DOHH2 (cell line): ENCODE results near the gene NLRC3.
A peak's percentile ranks its signal among the peaks of the same experiment; 100 is the strongest.

Experiments used
- H3F3A ChIP-seq: fragments of 200-600 bp; sonication (generic), shearing (Covaris generic); 2 replicates; pipeline ENCODE4 v1.6.0; 2016; ENCODE audit warnings: antibody characterized with exemption, mild to moderate bottlenecking; ENCODE audit not compliant: control insufficient read depth, insufficient read depth
- H3K27ac ChIP-seq: fragments of 200-600 bp; sonication (generic); 2 replicates; pipeline ENCODE4 v1.5.1; 2014; ENCODE audit warnings: low read depth, mild to moderate bottlenecking, low read length, moderate library complexity
- H3K27me3 ChIP-seq: fragments of 200-600 bp; sonication (generic); 2 replicates; pipeline ENCODE4 v1.6.1; 2014; ENCODE audit warnings: mild to moderate bottlenecking, low read length, mixed read lengths; ENCODE audit not compliant: control insufficient read depth
- H3K36me3 ChIP-seq: fragments of 200-600 bp; sonication (generic); 2 replicates; pipeline ENCODE4 v1.6.1; 2014; ENCODE audit warnings: mild to moderate bottlenecking, low read length, moderate library complexity, mixed read lengths; ENCODE audit not compliant: control insufficient read depth
- H3K4me1 ChIP-seq: fragments of 200-600 bp; sonication (generic); 2 replicates; pipeline ENCODE4 v1.6.1; 2014; ENCODE audit warnings: mild to moderate bottlenecking, low read length, mixed read lengths; ENCODE audit not compliant: control insufficient read depth
- H3K4me2 ChIP-seq: fragments of 200-600 bp; sonication (generic); 2 replicates; pipeline ENCODE4 v1.6.0; 2014; ENCODE audit warnings: mild to moderate bottlenecking, low read length, moderate library complexity
- H3K4me3 ChIP-seq: fragments of 200-600 bp; sonication (generic); 2 replicates; pipeline ENCODE4 v1.5.1; 2014; ENCODE audit warnings: mild to moderate bottlenecking, low read length, mixed read lengths
- H3K79me2 ChIP-seq: fragments of 200-600 bp; sonication (generic); 2 replicates; pipeline ENCODE4 v1.6.1; 2014; ENCODE audit warnings: mild to moderate bottlenecking, low read length, mixed read lengths; ENCODE audit not compliant: control insufficient read depth
- H3K9me2 ChIP-seq: fragments of 200-600 bp; sonication (generic); replicated peaks from 2 replicates; pipeline ENCODE4 v1.6.1; 2014; ENCODE audit warnings: mild to moderate bottlenecking, low read length, mixed read lengths; ENCODE audit not compliant: control insufficient read depth
- H3K9me3 ChIP-seq: fragments of 200-600 bp; sonication (generic); 2 replicates; pipeline ENCODE4 v1.6.1; 2014; ENCODE audit warnings: antibody characterized with exemption, low read length, mixed read lengths; ENCODE audit not compliant: control insufficient read depth, insufficient read depth
- H4K20me1 ChIP-seq: fragments of 200-600 bp; sonication (generic); 2 replicates; pipeline ENCODE4 v1.6.0; 2014; ENCODE audit warnings: low read depth, mild to moderate bottlenecking, antibody characterized with exemption, low read length, moderate library complexity; ENCODE audit not compliant: control insufficient read depth, insufficient read depth
- EZH2phosphoT487 ChIP-seq: fragments of 200-600 bp; sonication (generic); IDR thresholded peaks from 2 replicates; pipeline ENCODE4 v1.6.1; 2017; ENCODE audit warnings: borderline replicate concordance, mild to moderate bottlenecking, antibody characterized with exemption, low read length, moderate library complexity, mixed read lengths
- TF ChIP-seq, protein P1 (sequence below): fragments of 200-600 bp; sonication (generic); IDR thresholded peaks from one replicate; pipeline ENCODE4 v1.5.1; 2014; ENCODE audit warnings: antibody characterized with exemption, mild to moderate bottlenecking, low read depth, low read length; ENCODE audit not compliant: poor library complexity, severe bottlenecking

The NLRC3 gene

DNA sequence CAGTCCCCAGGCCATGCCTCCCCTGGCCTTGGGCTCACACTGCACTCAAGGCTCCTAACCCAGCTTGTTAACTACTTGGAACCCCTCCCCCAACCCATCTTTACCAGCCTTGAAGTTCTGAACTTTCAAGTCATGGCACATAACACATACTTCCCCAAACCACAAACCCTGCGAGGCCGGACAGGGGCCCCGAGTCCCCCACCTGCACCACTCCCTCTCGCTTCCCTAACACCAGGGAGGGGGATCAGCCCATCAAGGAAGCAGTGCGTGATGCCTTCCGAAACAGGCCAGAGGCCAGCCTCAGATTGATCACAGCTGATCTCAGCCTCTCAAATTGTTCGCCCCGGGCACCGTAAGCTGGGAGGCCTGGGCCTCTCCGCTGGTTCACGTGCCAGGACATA is 3.0 kb upstream of the NLRC3 start:
- H3K9me2 ChIP-seq, result no peaks in the 10 kb centered on the region
- no peaks in the 10 kb centered on the region for H4K20me1 ChIP-seq
- peak overlapping the region; percentile 49 for H3K4me3 ChIP-seq
- H3F3A ChIP-seq, result peaks cover 15% of the 10 kb centered on the region
- peaks cover 62% of the 10 kb centered on the region for H3K36me3 ChIP-seq
- peaks cover 31% of the 10 kb centered on the region for H3K79me2 ChIP-seq
- H3K27ac ChIP-seq, result peak overlapping the region; percentile 91
- H3K4me2 ChIP-seq, result peak overlapping the region; percentile 88
- H3K4me1 ChIP-seq, result peaks cover 60% of the 10 kb centered on the region
- no peaks in the 10 kb centered on the region for H3K27me3 ChIP-seq
- TF ChIP-seq, protein P1, sequence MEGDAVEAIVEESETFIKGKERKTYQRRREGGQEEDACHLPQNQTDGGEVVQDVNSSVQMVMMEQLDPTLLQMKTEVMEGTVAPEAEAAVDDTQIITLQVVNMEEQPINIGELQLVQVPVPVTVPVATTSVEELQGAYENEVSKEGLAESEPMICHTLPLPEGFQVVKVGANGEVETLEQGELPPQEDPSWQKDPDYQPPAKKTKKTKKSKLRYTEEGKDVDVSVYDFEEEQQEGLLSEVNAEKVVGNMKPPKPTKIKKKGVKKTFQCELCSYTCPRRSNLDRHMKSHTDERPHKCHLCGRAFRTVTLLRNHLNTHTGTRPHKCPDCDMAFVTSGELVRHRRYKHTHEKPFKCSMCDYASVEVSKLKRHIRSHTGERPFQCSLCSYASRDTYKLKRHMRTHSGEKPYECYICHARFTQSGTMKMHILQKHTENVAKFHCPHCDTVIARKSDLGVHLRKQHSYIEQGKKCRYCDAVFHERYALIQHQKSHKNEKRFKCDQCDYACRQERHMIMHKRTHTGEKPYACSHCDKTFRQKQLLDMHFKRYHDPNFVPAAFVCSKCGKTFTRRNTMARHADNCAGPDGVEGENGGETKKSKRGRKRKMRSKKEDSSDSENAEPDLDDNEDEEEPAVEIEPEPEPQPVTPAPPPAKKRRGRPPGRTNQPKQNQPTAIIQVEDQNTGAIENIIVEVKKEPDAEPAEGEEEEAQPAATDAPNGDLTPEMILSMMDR, result no peak
- TF ChIP-seq EZH2phosphoT487, result no peak
- no peaks in the 10 kb centered on the region for H3K9me3 ChIP-seq

DNA sequence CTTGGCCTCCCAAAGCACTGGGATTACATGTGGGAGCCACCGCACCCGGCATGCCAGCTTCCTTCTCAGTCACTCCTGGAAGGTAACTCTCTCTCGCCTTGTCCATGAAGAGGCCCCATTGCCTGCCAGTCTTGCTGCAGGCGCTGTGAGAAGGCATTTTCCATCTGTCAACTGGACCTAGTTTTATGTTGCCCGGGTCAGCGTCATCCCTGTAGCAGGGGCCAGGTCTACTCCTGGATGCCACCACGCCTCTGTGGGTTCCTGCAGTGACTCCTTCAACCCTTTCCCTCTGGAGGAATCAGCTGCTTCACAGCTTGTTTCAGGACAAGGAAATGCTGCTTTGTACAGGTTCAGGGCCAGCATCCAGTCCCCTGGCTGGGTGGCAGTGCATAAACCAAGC is 2.6 kb upstream of the NLRC3 start:
- Histone ChIP-seq H3K9me3 (no peaks in the 10 kb centered on the region), H4K20me1 (no peaks in the 10 kb centered on the region), H3K9me2 (no peaks in the 10 kb centered on the region), H3K27ac (peak overlapping the region; percentile 91), H3K27me3 (no peaks in the 10 kb centered on the region), H3K4me1 (peaks cover 60% of the 10 kb centered on the region), H3F3A (peaks cover 15% of the 10 kb centered on the region), H3K36me3 (peaks cover 65% of the 10 kb centered on the region), H3K4me3 (peak overlapping the region; percentile 49), H3K4me2 (peak overlapping the region; percentile 88), H3K79me2 (peaks cover 33% of the 10 kb centered on the region)
- TF ChIP-seq, protein P1, result no peak
- TF ChIP-seq EZH2phosphoT487, result no peak

DNA sequence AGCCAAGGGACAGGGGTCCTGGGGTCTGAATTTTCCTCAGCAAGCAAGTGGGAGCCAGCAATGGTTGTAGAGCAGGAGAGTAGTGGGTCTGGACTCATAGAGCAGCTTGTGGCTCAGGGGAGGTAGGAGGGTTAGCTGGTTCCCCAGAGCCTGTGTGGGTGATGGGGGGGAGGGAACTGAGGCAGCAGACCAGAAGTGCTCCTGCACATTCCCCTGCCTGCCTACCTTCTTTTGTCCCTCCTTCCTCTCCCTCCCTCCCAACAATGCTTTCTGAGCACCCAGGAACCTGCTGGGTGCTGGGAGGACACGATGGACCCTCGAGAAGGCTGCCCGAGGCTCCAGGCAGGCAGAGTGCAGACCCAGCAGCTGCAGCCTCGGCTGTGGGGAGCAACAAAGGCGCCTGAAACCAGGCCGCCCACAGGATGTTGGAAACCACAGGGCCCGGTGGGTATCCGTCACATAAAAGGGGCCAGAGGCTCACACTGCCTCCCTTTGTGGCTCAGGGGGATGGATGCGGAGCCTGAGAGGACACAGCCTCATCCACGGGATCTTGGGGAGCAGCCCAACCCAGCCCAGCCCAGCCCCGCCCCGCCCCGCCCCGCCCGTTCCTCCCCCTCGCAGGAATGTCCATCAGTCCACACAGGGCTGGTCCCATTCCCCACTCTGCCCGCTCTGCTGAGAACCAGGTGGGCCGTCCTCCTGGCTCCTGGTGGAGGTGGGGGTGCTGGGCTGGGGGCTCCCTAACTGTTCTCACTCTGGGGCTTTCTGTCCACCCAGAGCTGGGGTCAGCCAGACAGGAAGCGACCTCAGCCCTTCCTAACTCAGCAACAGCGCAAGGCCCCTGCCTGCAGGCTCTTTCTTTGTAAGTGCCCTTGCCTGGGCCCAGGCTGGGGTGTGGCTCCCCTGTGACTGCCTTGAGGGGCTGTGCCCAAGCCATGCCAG is 1.7 kb upstream of the NLRC3 start:
- H4K20me1 ChIP-seq, result no peaks in the 10 kb centered on the region
- peak overlapping the region; percentile 88 for H3K4me2 ChIP-seq
- H3K9me2 ChIP-seq, result no peaks in the 10 kb centered on the region
- no peak for TF ChIP-seq EZH2phosphoT487
- TF ChIP-seq, protein P1, result no peak
- peak overlapping the region; percentile 91 for H3K27ac ChIP-seq
- peaks cover 15% of the 10 kb centered on the region for H3F3A ChIP-seq
- H3K36me3 ChIP-seq, result peaks cover 66% of the 10 kb centered on the region
- H3K4me3 ChIP-seq, result peak overlapping the region; percentile 98
- no peaks in the 10 kb centered on the region for H3K9me3 ChIP-seq
- H3K79me2 ChIP-seq, result peaks cover 37% of the 10 kb centered on the region
- H3K4me1 ChIP-seq, result peaks cover 58% of the 10 kb centered on the region
- H3K27me3 ChIP-seq, result no peaks in the 10 kb centered on the region
